Endothelial cell of hepatic sinusoid (primary cell): Measurements from ENCODE around the gene YBEY.
"Not testable (repeated sequence)": the region's sequence is repeated elsewhere in the genome, so short reads cannot be mapped to it uniquely, and the experiment has no call there.

Experiments used
- in situ Hi-C: cut with HindIII; loops from 2 replicates; pipeline ENCODE4 v1.10.0; 2017; ENCODE audit warnings: low sequenced_read_pairs

YBEY gene

GRCh38 chr21:46297338-46298271 lies 11.5 kb downstream of the YBEY start:
- in situ Hi-C loops: no loop called here

DNA sequence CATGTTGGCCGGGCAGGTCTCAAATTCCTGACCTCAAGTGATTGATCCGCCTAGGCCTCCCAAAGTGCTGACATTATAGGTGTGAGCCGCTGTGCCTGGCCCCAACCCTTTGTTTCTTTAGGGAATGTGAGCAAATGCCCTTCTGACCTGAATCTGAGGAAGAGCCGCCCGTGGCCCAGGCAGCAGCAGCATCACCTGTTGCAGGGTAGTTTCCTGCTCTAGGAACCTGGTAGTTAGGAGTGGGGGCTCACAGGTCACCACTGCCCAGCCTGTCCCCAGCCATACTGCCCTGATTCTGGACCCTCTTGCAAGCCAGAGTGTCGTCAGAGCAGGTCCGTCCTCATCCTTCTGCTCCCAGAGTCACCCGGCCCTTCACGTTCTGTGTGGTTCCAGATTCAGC lies 13.0 kb downstream of the YBEY start:
- in situ Hi-C loops: no loop called here

DNA sequence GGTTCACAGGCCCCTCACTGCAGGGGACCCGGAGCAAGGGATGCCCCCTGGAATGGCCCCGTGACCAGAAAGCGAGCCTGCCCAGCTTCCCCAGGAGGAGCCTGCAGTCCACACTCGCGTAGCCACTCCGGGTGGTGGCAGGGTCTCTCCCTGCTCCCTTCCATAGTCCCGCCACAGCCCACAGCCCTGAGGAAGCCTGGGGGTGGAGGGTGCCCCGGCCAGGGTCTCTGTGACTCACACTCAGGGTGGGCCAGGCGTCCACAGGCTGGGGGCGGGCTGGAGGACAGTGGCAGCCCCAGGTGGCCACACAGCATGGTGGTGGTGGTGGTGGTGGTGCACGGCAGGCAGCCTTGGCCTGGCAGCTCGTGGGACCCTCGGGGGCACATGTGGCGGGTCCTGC lies 15.6 kb downstream of the YBEY start:
- in situ Hi-C loops: no loop called here

DNA sequence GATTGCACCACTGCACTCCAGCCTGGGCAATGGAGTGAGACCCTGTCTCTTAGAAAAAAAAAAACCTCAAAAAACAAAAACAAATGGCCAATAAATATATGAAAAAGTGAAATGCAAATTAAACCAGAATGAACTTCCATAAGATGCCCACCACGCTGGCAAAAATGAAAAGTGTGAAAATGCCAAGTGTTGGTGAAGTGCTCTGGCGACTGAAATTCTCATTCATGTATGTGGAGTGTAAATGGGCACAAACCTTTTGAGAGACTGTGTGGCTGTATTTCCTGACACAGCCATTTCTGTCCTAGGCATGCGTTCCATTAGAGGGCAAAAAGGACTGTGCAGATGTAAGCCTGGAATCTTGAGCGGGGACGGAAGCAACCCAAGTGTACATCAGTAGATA lies 18.3 kb downstream of the YBEY start:
- in situ Hi-C loops: no loop called here

DNA sequence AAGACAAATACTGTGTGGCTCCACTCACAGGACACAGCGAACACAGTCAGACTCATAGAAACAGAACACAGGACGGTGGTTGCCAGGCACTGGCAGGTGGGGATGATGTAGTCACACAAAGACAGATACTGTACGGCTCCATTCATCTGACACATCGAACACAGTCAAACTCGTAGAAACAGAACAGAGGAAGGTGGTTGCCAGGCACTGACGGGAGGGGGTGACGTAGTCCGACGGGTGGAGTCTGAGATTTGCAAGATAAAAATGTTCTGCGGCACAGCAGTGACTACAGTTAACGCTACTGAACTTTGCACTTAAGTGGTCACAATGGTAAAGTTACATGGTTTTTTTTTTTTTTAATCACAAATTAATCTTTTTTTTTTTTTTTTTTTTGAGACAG lies 18.8 kb downstream of the YBEY start:
- in situ Hi-C loops: no loop called here

DNA sequence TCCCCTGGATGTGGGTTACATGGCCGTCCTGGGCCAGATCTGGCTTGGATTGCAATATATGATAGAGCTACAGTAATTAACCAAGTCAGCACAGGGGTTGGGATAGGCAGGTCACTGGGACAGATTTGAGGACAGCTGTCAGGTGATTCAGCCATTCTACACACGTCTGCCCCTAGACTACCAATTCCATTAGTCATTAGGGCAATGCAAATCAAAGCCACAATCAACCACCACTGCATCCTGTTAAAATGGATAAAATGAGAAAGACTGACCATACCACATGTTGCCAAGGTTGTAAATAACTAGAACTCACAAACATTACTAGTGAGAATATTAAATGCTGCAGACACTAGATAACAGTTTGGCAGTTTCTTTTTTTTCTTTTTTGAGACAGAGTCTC lies 21.5 kb downstream of the YBEY start:
- in situ Hi-C loops: no loop called here

GRCh38 chr21:46308431-46308830 lies 22.3 kb downstream of the YBEY start:
- in situ Hi-C loops: no loop called here

DNA sequence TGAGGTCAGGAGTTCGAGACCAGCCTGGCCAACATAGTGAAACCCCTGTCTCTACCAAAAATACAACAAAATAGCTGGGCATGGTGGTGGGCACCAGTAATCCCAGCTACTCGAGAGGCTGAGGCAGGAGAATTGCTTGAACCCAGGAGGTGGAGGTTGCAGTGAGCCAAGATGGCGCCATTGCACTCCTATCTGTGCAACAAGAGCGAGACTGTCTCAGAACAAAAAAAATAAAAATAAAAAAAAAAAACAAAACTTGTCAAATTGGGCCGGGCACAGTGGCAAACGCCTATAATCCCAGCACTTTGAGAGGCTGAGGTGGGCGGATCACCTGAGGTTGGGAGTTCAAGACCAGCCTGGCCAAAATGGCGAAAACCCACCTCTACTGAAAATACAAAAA lies 24.1 kb downstream of the YBEY start:
- in situ Hi-C loops: not testable (repeated sequence)

DNA sequence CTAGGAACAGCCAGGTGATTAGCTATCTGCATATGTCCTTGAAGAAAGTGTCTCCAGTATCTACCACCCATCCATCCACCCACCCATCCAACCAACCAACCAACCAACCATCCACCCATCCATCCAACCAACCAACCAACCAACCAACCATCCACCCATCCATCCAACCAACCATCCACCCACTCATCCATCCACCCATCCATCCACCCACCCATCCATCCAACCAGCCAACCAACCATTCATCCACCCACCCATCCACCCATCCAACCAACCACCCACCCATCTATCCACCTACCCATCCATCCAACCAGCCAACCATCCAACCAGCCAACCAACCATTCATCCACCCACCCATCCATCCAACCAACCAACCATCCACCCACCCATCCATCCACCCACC lies 25.4 kb downstream of the YBEY start:
- in situ Hi-C loops: no loop called here

GRCh38 chr21:46312949-46313348 lies 26.8 kb downstream of the YBEY start:
- in situ Hi-C loops: no loop called here

DNA sequence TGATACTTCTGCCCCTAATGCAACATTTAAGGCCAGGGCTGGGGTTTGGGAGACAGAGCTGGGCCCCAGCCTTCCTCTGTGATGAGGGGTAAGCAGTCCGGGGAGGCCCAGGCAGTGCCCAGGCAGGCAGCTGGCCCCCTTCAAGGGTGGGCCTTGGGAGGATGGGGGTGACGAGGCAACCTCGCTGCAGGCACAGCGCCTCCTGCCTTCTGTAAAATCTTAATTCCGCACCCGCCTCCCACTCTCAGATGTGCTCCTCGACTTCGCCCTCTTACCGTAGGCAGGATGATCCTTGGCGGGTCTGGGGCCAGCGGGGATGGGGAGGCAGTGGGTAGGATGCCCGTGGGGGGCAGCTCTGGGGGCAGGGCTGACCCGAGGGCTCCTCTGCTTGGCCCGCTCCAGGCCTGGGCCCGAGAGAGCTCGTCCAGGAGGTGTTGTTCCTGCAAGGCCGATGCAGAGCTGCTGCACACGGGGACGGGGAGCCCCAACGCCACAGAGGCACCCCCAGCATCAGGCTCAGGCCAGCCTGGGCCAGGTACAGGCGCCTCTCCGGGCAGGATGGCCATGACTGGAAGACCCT lies 28.4 kb downstream of the YBEY start:
- in situ Hi-C loops: no loop called here

GRCh38 chr21:46316708-46317324 lies 30.7 kb downstream of the YBEY start:
- in situ Hi-C loops: no loop called here

- in situ Hi-C loops: no loop called here
Measured at GRCh38 chr21:46317710-46318463, 31.7 kb downstream of the YBEY start.

DNA sequence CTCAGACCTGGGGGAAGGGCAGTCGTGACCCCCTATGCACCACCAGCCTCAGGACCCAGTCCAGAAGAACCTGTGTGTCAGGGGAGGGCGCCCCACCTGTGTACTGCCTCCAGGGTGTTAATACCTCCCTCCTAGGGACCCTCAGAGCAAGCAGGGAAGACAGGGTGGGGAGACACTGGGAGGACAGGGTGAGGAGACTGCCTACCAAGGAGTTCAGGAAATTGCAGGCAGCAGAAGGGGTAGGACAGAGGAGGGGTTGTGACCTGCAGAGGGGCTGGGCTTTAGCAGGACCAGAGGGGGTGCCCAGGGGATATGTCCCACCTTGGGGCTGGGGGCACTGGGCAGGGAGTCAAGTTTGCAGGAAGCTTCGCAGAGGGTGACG lies 32.3 kb downstream of the YBEY start:
- in situ Hi-C loops: no loop called here

DNA sequence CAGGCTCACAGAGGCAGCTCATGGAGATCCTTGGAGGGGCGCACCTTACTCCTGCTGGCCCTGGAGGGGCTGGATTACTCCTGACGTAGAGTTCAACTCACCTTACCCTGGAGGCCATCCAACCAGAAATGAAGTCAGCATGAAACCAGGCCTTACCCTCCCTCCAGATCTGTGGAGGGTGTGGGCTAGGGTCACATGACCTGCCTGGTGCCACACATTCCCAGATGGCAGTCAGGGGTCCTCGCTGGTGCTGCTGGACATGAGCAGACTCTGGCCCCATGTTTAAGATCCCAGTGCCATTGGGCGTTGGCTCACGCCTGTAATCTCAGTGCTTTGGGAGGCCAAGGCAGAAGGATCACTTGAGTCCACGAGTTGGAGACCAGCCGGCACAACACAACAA lies 33.0 kb downstream of the YBEY start:
- in situ Hi-C loops: no loop called here

DNA sequence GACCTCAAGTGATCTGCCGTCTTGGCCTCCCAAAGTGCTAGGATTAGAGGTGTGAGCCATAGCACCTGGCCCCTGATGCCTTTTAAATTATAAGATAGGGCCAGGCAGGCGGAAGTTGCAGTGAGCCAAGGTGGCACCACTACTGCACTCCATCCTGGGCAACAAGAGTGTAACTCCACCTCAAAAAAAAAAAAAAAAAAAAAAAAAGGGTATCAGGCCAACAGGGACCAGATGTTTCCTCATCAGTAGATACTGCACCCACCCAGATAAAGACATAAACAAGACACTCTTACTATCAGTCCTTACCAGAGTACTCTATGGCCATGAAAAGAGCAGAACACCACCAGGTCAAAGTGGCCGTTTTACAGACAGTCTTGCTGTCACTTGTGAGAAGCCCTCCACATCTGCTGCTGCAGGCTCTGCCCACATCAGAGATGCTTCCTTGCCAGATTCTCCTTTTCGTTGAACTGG lies 34.2 kb downstream of the YBEY start:
- in situ Hi-C loops: no loop called here

- in situ Hi-C loops: no loop called here
Measured at GRCh38 chr21:46322351-46323226, 36.4 kb downstream of the YBEY start.

- in situ Hi-C loops: no loop called here
Measured at GRCh38 chr21:46323227-46323709, 37.1 kb downstream of the YBEY start.

DNA sequence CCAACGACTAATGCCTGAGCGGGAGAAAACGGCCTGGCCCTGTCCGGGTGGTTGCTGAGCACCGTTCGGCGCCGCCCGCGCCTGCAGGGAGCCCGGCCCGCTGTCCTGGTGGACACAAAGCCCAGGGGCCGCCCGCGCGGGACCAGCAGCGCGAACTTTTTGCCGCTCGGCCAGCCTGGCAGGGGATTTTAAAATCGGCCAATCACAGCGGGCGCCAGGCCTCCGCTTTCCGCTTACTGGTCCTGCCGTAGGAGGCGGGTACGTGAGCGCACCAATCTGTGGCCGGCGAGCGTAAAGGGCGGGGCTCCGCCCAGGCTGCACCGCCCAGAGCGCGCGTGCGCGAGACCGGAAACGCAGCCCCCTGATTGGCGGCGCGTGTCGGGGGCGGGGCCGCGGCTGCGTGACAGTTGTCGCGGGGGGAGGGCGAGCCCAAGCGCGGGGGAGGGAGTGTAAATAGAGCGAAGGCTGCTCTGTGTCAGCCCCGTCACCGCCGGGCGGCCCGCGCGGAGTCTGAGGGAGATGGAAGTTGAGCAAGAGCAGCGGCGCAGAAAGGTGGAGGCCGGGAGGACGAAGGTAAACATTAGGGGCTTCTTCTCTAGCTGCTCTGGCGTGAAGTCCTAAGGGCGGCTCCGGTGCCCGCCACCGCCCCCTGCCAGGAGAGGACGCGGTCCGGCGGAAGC lies 37.7 kb downstream of the YBEY start, which contains the start of the genes C21orf58 and PCNT:
Gene C21orf58 (minus strand): TSS at position 161 of the 680 bp plus-strand sequence. CDS start 1,132 bp downstream, outside the sequence.
Gene PCNT (plus strand): TSS at position 447 of the 680 bp plus-strand sequence. CDS start 73 bp downstream, at position 520.
- in situ Hi-C loops: no loop called here
